Thoracic aorta (tissue), 2 donors: Measurements from ENCODE around the gene COG5. TPM values are rescaled to one million over a fixed set of nuclear protein-coding genes. Genes with fewer than 3 reads are reported as not detected.

Experiments used
- ATAC-seq: fragments of 150-250 bp; one replicate; pipeline ENCODE4 v1.8.0; 2017; ENCODE audit warnings: low read depth; ENCODE audit not compliant: insufficient number of reproducible peaks, low FRiP score
- DNase-seq: peaks from one replicate; pipeline ENCODE4 v3.0.0-alpha.2; 2020; ENCODE audit warnings: low spot score
- H3K27ac ChIP-seq, 2 donors: fragments of 200-600 bp; sonication (generic); 1 replicate in 1 of 2; 2 replicates in 1 of 2; pipeline ENCODE4 v1.5.1; 2016; ENCODE audit warnings: mild to moderate bottlenecking in 2 of 2, moderate library complexity in 2 of 2
- H3K27me3 ChIP-seq: fragments of 200-600 bp; sonication (generic); replicated peaks from 2 replicates; pipeline ENCODE4 v1.6.0; 2016; ENCODE audit warnings: mild to moderate bottlenecking; ENCODE audit not compliant: insufficient read depth
- H3K36me3 ChIP-seq: fragments of 200-600 bp; sonication (generic); one replicate; pipeline ENCODE4 v1.5.1; 2016
- H3K4me1 ChIP-seq, 2 donors: fragments of 200-600 bp; sonication (generic); 1 replicate in 1 of 2; 2 replicates in 1 of 2; pipeline versions ENCODE4 v1.5.1 to v1.6.0; 2016; ENCODE audit warnings: low read depth in 2 of 2, mild to moderate bottlenecking in 1 of 2; ENCODE audit not compliant: control insufficient read depth in 1 of 2
- H3K4me3 ChIP-seq: fragments of 200-600 bp; sonication (generic); 2 replicates; pipeline ENCODE4 v1.5.1; 2016; ENCODE audit warnings: mild to moderate bottlenecking
- H3K9me3 ChIP-seq: fragments of 200-600 bp; sonication (generic); 2 replicates; pipeline ENCODE4 v1.5.1; 2016
- CTCF ChIP-seq: fragments of 200-600 bp; sonication (generic); IDR thresholded peaks from one replicate; pipeline ENCODE4 v1.5.1; 2019; ENCODE audit warnings: antibody characterized with exemption
- total RNA-seq, 2 donors: library from RNA; depleted of rRNA; stranded (reverse); fragments of >200 nt; gene quantifications; one replicate each; pipeline versions ENCODE4 v1.1.0 to v1.2.3, GENCODE V29; 2016

The COG5 gene
- total RNA-seq, 2 donors from 2014 or later: 52.5 to 72.4 TPM

DNA sequence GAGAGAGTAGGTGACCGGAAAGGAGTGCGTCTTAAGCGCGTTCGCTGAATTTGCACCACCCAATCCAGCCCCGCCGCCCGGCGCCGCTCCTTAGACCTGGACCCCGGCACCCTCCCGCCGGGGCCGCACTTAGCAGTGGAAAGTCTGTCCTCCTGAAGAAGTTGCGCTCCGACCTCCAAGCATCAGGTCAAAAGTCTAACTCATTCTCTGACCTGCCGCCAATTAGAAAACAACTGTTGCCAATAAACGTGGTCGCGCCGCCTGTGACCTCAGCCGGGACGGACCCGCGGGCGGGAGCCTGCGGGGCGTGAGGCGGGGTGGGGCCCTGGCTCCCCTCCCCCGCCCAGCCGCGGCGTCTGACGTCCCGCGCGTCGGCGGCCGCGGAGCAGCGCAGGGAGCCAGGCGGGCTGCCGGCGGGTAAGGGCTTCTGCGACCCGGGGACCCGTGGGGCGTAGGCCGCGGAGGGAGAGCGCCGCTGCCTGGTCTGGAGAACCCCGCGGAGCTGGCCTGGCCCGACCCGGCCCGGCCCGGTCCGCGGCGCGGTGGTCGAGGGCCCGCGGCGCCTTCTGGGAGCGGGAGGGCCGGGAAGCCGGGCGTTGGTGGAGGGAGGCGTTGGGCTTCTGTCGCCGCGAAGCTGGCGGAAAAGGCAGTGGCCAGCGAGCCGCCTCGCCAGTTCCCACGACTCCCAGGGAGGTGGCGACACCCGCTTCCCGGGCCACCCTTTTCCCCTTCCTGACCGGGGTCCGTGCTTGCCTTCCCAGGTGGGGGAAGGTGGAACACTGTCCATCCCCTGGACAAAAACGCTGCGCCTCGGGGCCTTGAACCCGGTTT, 16.4 kb upstream of the COG5 start, which contains the start of gene BCAP29:
Gene BCAP29, plus strand, starts transcription at position 362 of the 831 bp plus-strand sequence. CDS start 527 bp downstream, outside the sequence.
- peak within 1 kb of the TSS; percentile 90 to 94 for H3K27ac ChIP-seq
- H3K27me3 ChIP-seq: no peaks in the 10 kb centered on the region
- peaks cover 7% of the 10 kb centered on the region for H3K36me3 ChIP-seq
- H3K4me1 ChIP-seq: peaks cover 28 to 35% of the 10 kb centered on the region in 2 donors
- no peaks in the 10 kb centered on the region for H3K9me3 ChIP-seq
- ATAC-seq (peak; percentile 96), DNase-seq (no peak)
- H3K4me3 ChIP-seq: peak within 1 kb of the TSS; percentile 88
- TF ChIP-seq CTCF: peak; percentile 26

GRCh38 chr7:107579554-107579884, 15.8 kb upstream of the COG5 start:
- H3K27me3 ChIP-seq: no peaks in the 10 kb centered on the region
- peak overlapping the region; percentile 90 to 94 for H3K27ac ChIP-seq
- peaks cover 24 to 35% of the 10 kb centered on the region in 2 donors for H3K4me1 ChIP-seq
- H3K36me3 ChIP-seq: peaks cover 3% of the 10 kb centered on the region
- no peak for TF ChIP-seq CTCF
- DNase-seq (no peak), ATAC-seq (peak; percentile 30)
- H3K4me3 ChIP-seq: peak overlapping the region; percentile 88
- no peaks in the 10 kb centered on the region for H3K9me3 ChIP-seq

GRCh38 chr7:107573537-107573936, 9.8 kb upstream of the COG5 start:
- Histone ChIP-seq H3K4me3 (no peak overlapping the region), H3K27me3 (no peaks in the 10 kb centered on the region), H3K4me1 (peaks cover 0 to under 1% of the 10 kb centered on the region in 2 donors), H3K27ac (no peak overlapping the region), H3K36me3 (no peaks in the 10 kb centered on the region), H3K9me3 (no peaks in the 10 kb centered on the region)
- ATAC-seq (no peak), DNase-seq (no peak)
- TF ChIP-seq CTCF: no peak

GRCh38 chr7:107570298-107570697, 6.6 kb upstream of the COG5 start:
- peaks cover 0 to 4% of the 10 kb centered on the region in 2 donors for H3K4me1 ChIP-seq
- no peak overlapping the region for H3K27ac ChIP-seq
- H3K9me3 ChIP-seq: no peaks in the 10 kb centered on the region
- DNase-seq (no peak), ATAC-seq (no peak)
- no peaks in the 10 kb centered on the region for H3K36me3 ChIP-seq
- H3K27me3 ChIP-seq: no peaks in the 10 kb centered on the region
- no peak for TF ChIP-seq CTCF
- H3K4me3 ChIP-seq: no peak overlapping the region

DNA sequence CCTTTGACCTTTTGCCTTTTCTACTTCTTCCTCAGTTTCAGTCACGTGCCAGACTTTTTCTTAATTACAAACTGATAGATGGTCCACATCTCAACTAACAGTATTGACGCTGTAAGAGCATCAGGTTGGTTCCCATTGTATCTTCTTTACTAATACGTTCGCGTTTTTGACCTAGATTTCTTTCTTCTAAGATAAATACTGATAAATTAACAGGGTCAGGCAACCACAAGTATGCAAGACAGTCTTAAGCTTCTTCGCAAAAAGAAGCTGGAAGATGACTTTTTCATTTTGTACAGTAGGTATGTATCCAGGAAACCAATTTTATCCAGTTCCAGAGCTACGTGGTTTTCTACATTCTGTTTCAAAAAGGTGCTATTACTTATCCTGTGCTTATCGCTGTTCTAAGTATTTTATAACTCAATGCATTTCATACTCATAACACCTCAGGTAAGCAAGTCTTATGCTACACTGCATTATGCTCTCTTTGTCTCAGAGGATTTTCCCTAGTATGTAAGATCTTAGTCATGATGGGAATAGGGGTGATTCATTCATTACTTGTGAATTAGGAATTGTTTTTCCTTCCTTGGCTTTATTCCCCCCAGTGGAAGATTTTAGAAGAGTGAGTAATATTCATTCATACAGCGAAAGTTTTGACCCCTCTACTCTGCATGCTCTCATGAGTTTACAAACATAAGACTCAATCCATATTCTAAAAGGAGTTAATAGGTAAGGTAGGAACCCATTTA, 1.0 kb upstream of the COG5 start:
- Histone ChIP-seq H3K4me3 (peak overlapping the region; percentile 100), H3K9me3 (no peaks in the 10 kb centered on the region), H3K36me3 (no peaks in the 10 kb centered on the region), H3K4me1 (peaks cover 18 to 44% of the 10 kb centered on the region in 2 donors), H3K27me3 (no peaks in the 10 kb centered on the region), H3K27ac (peak overlapping the region; percentile 94 to 95)
- no peak for DNase-seq
- peak; percentile 8 for ATAC-seq
- TF ChIP-seq CTCF: no peak
